GM18909 (cell line): ENCODE measurements around the gene CDCA4.

Source experiments
- ATAC-seq: cut with Tn5 transposase; IDR thresholded peaks from one replicate; pipeline ENCODE4 v1.9.1; 2021; ENCODE audit warnings: mild to moderate bottlenecking; ENCODE audit not compliant: unreplicated experiment, poor library complexity

Gene CDCA4

GRCh38 chr14:104978746-104979691, 41.9 kb downstream of the CDCA4 start:
- no peak for ATAC-seq

- ATAC-seq: no peak
These were observed 42.9 kb downstream of the CDCA4 start, which contains the start of gene AHNAK2 for GRCh38 chr14:104977681-104978653. Gene AHNAK2, minus strand, starts transcription at chr14:104978374. Its CDS starts 137 bp downstream, at chr14:104978237.

- no peak for ATAC-seq
These were observed 43.7 kb downstream of the CDCA4 start for GRCh38 chr14:104977008-104977680.

- peak; percentile 49 for ATAC-seq
These were observed 44.5 kb downstream of the CDCA4 start for GRCh38 chr14:104976198-104977007.

- peak; percentile 4 for ATAC-seq
These were observed 45.2 kb downstream of the CDCA4 start for GRCh38 chr14:104975481-104976197.

- ATAC-seq: no peak
These were observed 46.1 kb downstream of the CDCA4 start for GRCh38 chr14:104974665-104975390.

- ATAC-seq: no peak
These were observed 46.7 kb downstream of the CDCA4 start for GRCh38 chr14:104974146-104974541.

- no peak for ATAC-seq
These were observed 47.3 kb downstream of the CDCA4 start for GRCh38 chr14:104973385-104974145.

GRCh38 chr14:104973135-104973384, 47.8 kb downstream of the CDCA4 start:
- ATAC-seq: no peak

- ATAC-seq: no peak
These were observed 48.4 kb downstream of the CDCA4 start for GRCh38 chr14:104972301-104973134.

- ATAC-seq: no peak
These were observed 49.2 kb downstream of the CDCA4 start for GRCh38 chr14:104971447-104972240.

GRCh38 chr14:104970231-104971068, 50.4 kb downstream of the CDCA4 start:
- ATAC-seq: no peak

- ATAC-seq: no peak
These were observed 51.1 kb downstream of the CDCA4 start for GRCh38 chr14:104969741-104970230.

- no peak for ATAC-seq
These were observed 52.1 kb downstream of the CDCA4 start for GRCh38 chr14:104968541-104969401.
